ENCODE data around the gene NR1H2. TPM values are rescaled to one million over a fixed set of nuclear protein-coding genes. Genes with fewer than 3 reads are reported as not detected.
"Not testable (repeated sequence)": the region's sequence is repeated elsewhere in the genome, so short reads cannot be mapped to it uniquely, and the experiment has no call there.

Gene NR1H2
- total RNA-seq, 4 donors from 2014 or later = 80.2 to 125 (median 93.7) TPM

DNA sequence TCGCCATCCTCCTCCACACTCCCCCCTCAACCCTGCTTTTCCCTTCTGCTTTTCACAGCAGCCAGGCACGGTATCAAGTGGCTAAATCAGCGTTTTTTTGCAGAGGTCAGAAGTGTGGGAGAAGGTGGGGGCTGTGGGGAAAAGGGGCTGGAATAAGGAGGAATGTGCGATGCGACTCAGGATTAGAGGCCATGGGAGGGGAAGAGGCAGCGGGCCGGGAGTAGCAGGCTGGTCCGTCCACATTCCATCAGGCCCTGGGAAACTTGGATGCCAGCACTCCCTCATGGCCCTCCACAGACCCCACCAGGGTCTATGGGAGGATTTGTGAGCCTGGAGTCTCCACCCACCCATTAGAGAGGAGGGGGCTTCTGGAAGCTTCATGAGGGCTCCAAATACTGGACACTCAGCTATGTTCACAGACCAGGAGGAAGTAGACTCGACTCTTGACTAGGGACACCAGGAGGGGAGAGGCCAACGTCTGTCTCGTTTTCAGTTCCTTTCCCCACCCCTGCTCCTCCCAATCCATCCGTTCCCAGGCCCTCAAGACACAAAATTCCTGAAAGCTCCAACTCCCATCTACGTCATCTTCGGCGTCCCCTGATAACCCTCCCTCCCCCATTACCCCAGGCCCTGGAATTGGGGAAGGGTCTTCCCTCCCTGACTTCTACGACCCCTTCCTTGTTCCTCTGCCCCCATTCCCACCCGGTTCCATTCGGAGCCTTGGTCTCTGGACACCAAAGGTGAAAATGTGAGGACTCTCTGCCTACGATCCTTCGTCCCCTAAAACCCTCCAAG, 43.8 kb upstream of the NR1H2 start:
- Histone ChIP-seq H3K4me3 (peak overlapping the region in 3 of 4 donors; percentile 49 to 65 (median 51)), H3K36me3 (no peaks in the 10 kb centered on the region), H3K9me3 (no peaks in the 10 kb centered on the region), H3K27ac (peak overlapping the region in 3 of 4 donors; percentile 71 to 87 (median 84)), H3K4me1 (peaks cover 0 to 51% (median 12%) of the 10 kb centered on the region in 4 donors), H3K27me3 (peaks cover 0 to 74% of the 10 kb centered on the region in 2 donors)
- TF ChIP-seq, protein P1, sequence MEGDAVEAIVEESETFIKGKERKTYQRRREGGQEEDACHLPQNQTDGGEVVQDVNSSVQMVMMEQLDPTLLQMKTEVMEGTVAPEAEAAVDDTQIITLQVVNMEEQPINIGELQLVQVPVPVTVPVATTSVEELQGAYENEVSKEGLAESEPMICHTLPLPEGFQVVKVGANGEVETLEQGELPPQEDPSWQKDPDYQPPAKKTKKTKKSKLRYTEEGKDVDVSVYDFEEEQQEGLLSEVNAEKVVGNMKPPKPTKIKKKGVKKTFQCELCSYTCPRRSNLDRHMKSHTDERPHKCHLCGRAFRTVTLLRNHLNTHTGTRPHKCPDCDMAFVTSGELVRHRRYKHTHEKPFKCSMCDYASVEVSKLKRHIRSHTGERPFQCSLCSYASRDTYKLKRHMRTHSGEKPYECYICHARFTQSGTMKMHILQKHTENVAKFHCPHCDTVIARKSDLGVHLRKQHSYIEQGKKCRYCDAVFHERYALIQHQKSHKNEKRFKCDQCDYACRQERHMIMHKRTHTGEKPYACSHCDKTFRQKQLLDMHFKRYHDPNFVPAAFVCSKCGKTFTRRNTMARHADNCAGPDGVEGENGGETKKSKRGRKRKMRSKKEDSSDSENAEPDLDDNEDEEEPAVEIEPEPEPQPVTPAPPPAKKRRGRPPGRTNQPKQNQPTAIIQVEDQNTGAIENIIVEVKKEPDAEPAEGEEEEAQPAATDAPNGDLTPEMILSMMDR (IDR thresholded peaks at IDR 0.05) = no peak
- TF ChIP-seq POLR2A (IDR thresholded peaks at IDR 0.05) (no peak), EP300 (IDR thresholded peaks at IDR 0.05) (no peak)
- WGBS, 2 donors = 4% methylated on average over 20 of the region's 20 CpGs
- no peak for DNase-seq (ENCODE audit: low spot score in 2 of 2)

DNA sequence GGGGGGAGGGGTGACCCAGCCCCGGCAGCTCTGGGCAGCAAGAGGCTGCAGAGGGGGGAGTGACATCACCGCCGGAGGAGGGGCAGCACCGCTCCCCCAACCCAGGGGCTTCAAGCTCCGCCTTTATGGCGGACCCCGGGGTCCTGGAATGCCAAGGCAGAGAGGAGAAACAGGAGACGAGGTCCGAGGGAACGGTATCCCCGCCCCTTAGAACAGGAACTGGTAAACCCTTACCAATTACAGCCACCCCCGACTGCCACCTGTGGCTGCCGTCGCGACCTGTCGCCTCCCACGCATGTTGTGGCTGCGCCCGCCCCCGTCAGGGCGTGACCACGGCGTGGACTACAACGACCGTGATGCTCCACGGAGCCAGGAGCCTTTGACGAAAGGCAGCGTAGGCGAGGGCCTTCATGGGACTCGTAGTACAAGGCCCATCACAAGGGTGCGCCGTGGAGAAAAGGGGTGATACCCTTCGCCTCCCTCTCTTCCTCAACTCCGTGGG, 43.0 kb upstream of the NR1H2 start:
- WGBS, 2 donors = 2 to 3% methylated on average over 20 to 24 of the region's 34 CpGs
- peak overlapping the region; percentile 31 to 65 (median 50) for H3K4me3 ChIP-seq
- peaks cover 0 to 67% of the 10 kb centered on the region in 2 donors for H3K27me3 ChIP-seq
- DNase-seq (ENCODE audit: low spot score in 2 of 2) = peak; percentile 45 to 50
- peak overlapping the region in 3 of 4 donors; percentile 71 to 87 (median 84) for H3K27ac ChIP-seq
- H3K36me3 ChIP-seq = no peaks in the 10 kb centered on the region
- peaks cover 0 to 51% (median 12%) of the 10 kb centered on the region in 4 donors for H3K4me1 ChIP-seq
- TF ChIP-seq POLR2A (IDR thresholded peaks at IDR 0.05) = no peak
- TF ChIP-seq, protein P1 (IDR thresholded peaks at IDR 0.05) = no peak
- no peaks in the 10 kb centered on the region for H3K9me3 ChIP-seq

DNA sequence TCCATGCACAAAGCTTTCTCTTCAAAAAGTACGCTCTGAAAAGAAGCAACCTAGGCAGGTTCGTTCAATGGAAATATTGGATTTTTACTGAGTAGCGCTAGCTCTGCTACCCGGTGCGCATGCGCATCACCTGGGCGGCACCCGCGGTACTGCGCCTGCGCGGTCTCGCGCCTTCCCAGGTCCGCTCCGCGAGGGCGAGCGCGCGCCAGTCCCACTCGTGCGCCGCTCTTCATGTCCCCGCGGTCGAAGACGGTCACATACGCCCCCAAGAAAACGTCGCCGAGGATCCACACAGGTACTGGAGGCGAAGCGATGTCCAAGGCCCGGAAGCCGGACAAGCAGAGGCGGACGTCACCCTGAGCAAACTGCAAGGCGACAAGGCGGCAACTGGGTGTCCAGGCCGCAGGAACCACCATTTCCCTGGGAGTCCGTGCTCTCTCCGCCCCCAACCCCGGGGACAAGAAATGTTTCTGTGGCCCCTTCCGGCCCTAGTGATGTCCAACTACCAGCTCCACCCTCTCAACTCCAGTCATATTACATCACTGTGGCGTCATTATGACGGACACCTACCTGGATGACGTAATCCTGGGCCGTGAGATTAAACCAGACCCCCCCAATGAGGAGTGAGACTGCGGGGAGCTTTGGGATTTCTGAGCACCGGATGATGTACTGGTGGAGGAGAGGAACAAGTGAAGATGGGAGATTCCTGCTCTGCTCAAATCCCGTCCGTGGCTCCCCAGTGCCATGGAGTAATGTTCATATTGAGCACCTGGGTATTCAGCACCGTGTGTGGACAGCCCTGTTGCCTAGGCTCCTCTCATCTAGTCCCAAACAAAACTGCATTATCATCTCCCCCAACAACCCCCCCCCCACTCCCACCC, 42.3 kb upstream of the NR1H2 start:
- peaks cover 0 to 51% (median 12%) of the 10 kb centered on the region in 4 donors for H3K4me1 ChIP-seq
- no peaks in the 10 kb centered on the region for H3K9me3 ChIP-seq
- TF ChIP-seq POLR2A (IDR thresholded peaks at IDR 0.05) (peak; percentile 43 to 55), EP300 (IDR thresholded peaks at IDR 0.05) (peak; percentile 51 to 89)
- TF ChIP-seq, protein P1 (IDR thresholded peaks at IDR 0.05) = peak in 2 of 5 experiments; percentile 25 to 26
- no peaks in the 10 kb centered on the region for H3K36me3 ChIP-seq
- peak overlapping the region; percentile 21 to 87 (median 72) for H3K27ac ChIP-seq
- H3K4me3 ChIP-seq = peak overlapping the region; percentile 31 to 65 (median 50)
- peaks cover 0 to 66% of the 10 kb centered on the region in 2 donors for H3K27me3 ChIP-seq
- 18 to 28% methylated on average over 18 to 35 of the region's 54 CpGs for WGBS, 2 donors
- peak in 1 of 2 donors; percentile 36 for DNase-seq (ENCODE audit: low spot score in 2 of 2)

DNA sequence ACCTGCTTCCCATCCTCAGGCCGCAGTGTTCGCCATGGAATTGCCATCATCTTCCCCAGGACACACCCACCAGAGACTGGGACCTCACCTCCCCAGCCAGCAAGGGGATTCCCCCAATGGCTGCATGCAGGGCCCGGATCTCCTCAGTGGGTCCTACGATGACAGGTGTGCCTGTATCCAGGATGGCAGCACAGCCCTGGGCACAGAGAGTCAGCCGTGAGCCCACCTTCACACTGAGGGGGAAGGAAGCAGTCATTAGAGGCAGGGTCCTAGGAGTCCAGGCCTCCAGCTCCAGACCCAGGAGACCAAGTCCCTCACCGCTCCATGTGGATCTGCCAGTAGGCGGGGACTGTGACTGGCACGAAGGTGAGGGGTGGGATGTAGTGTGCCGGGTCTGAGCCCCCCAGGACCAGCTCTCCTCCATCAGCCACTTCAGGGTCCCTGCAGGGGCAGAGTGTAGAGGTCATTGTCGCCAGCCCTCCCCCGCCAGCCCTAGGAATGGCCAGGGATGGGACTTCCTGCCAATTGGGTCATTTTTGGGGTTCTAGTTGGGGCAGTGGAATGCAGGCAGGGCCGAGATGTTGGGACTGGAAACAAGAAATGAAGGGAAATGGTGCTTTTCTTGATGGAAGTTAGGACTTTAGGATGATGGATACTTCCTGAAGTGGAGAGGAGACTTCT, 41.4 kb upstream of the NR1H2 start:
- peaks cover 0 to 42% (median 10%) of the 10 kb centered on the region in 4 donors for H3K4me1 ChIP-seq
- DNase-seq (ENCODE audit: low spot score in 2 of 2) = no peak
- WGBS, 2 donors = 92 to 95% methylated on average over 12 of the region's 12 CpGs
- TF ChIP-seq POLR2A (IDR thresholded peaks at IDR 0.05) (no peak), EP300 (IDR thresholded peaks at IDR 0.05) (no peak)
- TF ChIP-seq, protein P1 (IDR thresholded peaks at IDR 0.05) = no peak
- no peaks in the 10 kb centered on the region for H3K36me3 ChIP-seq
- H3K27ac ChIP-seq = no peak overlapping the region
- no peak overlapping the region for H3K4me3 ChIP-seq
- H3K27me3 ChIP-seq = peaks cover 0 to 57% of the 10 kb centered on the region in 2 donors
- no peaks in the 10 kb centered on the region for H3K9me3 ChIP-seq

DNA sequence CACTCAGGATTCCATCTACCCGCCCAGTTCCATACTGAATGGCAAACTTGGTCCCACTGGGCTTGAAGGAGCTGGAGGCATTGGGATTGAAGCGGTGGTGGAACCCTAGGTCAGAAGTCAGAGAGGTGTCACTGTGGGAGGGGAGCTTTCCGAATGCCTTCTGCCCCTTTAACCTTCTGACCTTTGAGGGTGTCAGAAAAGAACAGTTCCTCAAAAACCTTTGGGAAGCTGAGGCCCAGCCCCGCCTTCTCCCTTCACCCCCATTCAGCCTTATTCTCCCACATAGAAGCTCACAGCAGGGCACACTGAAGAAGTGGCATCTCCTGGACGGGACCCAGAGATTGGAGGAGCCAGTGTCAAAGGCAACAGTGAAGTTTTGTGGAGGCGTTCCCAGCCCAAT, 39.2 kb upstream of the NR1H2 start:
- H3K36me3 ChIP-seq; H3K27ac ChIP-seq; H3K9me3 ChIP-seq; DNase-seq (ENCODE audit: low spot score in 2 of 2); H3K4me3 ChIP-seq: not testable (repeated sequence)
- Histone ChIP-seq H3K27me3 (peaks cover 0 to 35% of the 10 kb centered on the region in 2 donors), H3K4me1 (peaks cover 0 to 22% (median 0%) of the 10 kb centered on the region in 4 donors)
- WGBS, 2 donors = 77 to 84% methylated on average over 6 of the region's 6 CpGs

Data from tibial nerve (tissue), 4 donors.